ENCODE measurements around the gene DPEP2.

DPEP2 gene

DNA sequence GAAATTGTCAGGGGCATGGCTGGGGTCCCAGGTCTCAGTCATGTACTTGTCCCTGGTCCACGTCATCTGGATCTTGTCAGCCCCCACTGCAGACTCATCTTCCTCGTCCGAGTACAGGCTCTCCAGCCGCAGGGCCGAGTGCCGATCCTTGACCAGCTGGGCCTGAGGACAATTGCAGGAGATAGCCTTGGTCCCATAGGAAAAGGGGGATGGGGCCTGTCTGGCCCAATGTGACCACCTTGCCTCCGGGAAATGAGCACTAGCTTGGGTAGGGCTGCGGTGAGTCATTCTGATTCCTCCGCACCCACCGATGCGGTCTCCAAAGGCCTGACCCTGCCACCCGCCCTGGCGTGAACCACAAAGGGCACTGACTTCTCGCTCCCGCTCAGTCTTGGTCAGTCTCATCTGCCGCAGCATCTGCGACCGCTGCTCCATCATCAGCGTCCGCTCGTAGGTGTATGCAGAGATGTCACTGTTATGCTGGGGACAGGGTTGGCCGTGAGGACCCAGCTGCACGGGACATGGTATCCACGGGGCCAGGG, 53.8 kb downstream of the DPEP2 start:
- Histone ChIP-seq H3K9ac (ENCODE audit: low read depth, low read length, poor library complexity, severe bottlenecking) (no peak overlapping the region), H3K4me2 (ENCODE audit: low read depth, low read length, poor library complexity, severe bottlenecking) (no peak overlapping the region), H4K20me1 (ENCODE audit: insufficient read depth, low read length, poor library complexity, severe bottlenecking) (no peaks in the 10 kb centered on the region), H3K9me2 (replicated peaks; ENCODE audit: low read depth, low read length) (no peaks in the 10 kb centered on the region), H3K27me3 (ENCODE audit: insufficient read depth, low read length, poor library complexity, severe bottlenecking) (no peaks in the 10 kb centered on the region), H3K9me3 (ENCODE audit: insufficient read depth, low read depth, low read length) (no peaks in the 10 kb centered on the region), H3K4me1 (ENCODE audit: insufficient read depth, low read length, poor library complexity, severe bottlenecking) (peaks cover 9% of the 10 kb centered on the region), H2AFZ (ENCODE audit: low read length) (no peak overlapping the region), H3K79me2 (ENCODE audit: insufficient read depth, low read length) (no peaks in the 10 kb centered on the region), H3K36me3 (ENCODE audit: insufficient read depth, low read length) (no peaks in the 10 kb centered on the region), H3K4me3 (ENCODE audit: low read length, poor library complexity, severe bottlenecking) (no peak overlapping the region), H3F3A (ENCODE audit: low read depth) (no peaks in the 10 kb centered on the region; the same call in 1 of the 2 replicates)
- TF ChIP-seq, protein P1, sequence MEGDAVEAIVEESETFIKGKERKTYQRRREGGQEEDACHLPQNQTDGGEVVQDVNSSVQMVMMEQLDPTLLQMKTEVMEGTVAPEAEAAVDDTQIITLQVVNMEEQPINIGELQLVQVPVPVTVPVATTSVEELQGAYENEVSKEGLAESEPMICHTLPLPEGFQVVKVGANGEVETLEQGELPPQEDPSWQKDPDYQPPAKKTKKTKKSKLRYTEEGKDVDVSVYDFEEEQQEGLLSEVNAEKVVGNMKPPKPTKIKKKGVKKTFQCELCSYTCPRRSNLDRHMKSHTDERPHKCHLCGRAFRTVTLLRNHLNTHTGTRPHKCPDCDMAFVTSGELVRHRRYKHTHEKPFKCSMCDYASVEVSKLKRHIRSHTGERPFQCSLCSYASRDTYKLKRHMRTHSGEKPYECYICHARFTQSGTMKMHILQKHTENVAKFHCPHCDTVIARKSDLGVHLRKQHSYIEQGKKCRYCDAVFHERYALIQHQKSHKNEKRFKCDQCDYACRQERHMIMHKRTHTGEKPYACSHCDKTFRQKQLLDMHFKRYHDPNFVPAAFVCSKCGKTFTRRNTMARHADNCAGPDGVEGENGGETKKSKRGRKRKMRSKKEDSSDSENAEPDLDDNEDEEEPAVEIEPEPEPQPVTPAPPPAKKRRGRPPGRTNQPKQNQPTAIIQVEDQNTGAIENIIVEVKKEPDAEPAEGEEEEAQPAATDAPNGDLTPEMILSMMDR (conservative IDR thresholded peaks at IDR 0.05; ENCODE audit: low read length): no peak
- no peak for TF ChIP-seq EZH2phosphoT487 (IDR thresholded peaks at IDR 0.05; ENCODE audit: borderline replicate concordance)

DNA sequence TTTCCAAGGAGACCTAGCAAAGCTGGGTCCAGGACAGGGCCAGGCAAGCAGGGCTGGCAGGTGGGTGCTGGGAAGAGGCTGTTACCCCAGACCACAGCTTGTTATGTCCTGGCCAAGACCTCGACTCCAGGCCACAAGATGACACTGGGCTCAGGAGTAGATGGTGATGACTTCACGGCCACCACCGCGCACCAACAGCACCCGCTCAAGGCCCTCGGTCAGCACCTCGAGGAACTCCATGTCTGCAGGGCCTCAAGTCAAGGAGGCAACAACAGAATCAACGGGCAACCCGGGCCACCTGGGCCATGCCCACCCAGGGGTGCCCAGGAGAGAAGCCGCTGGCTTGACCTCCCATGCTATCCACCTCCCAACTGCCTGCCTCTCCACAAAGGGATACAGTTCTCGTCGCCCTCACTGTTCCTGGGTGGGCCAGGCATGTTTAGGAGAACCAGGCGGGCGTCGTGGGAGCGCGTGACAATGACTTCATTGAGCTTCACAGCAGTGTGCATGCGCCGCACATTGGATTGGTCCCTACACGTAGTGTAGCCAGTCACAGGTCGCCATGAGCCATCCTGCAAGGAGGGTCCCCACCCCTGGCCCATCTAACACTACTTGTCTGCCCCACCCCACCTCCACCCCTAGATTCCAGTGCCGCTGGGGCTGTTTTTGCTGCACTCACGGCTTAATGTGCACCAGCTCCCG, 54.4 kb downstream of the DPEP2 start:
- Histone ChIP-seq H3F3A (ENCODE audit: low read depth) (no peaks in the 10 kb centered on the region; the same call in 1 of the 2 replicates), H3K4me2 (ENCODE audit: low read depth, low read length, poor library complexity, severe bottlenecking) (no peak overlapping the region), H2AFZ (ENCODE audit: low read length) (no peak overlapping the region), H3K4me3 (ENCODE audit: low read length, poor library complexity, severe bottlenecking) (no peak overlapping the region), H3K9ac (ENCODE audit: low read depth, low read length, poor library complexity, severe bottlenecking) (no peak overlapping the region), H3K36me3 (ENCODE audit: insufficient read depth, low read length) (no peaks in the 10 kb centered on the region), H3K9me3 (ENCODE audit: insufficient read depth, low read depth, low read length) (no peaks in the 10 kb centered on the region), H3K9me2 (replicated peaks; ENCODE audit: low read depth, low read length) (no peaks in the 10 kb centered on the region), H3K4me1 (ENCODE audit: insufficient read depth, low read length, poor library complexity, severe bottlenecking) (peaks cover 10% of the 10 kb centered on the region), H4K20me1 (ENCODE audit: insufficient read depth, low read length, poor library complexity, severe bottlenecking) (no peaks in the 10 kb centered on the region), H3K27me3 (ENCODE audit: insufficient read depth, low read length, poor library complexity, severe bottlenecking) (no peaks in the 10 kb centered on the region), H3K79me2 (ENCODE audit: insufficient read depth, low read length) (no peaks in the 10 kb centered on the region)
- TF ChIP-seq, protein P1 (conservative IDR thresholded peaks at IDR 0.05; ENCODE audit: low read length): no peak
- no peak for TF ChIP-seq EZH2phosphoT487 (IDR thresholded peaks at IDR 0.05; ENCODE audit: borderline replicate concordance)

GRCh38 chr16:67943619-67944504, 55.4 kb downstream of the DPEP2 start, which contains the start of gene LCAT:
LCAT (minus strand) TSS chr16:67944120; CDS start chr16:67944101, 19 bp downstream.
- TF ChIP-seq EZH2phosphoT487 (IDR thresholded peaks at IDR 0.05; ENCODE audit: borderline replicate concordance): no peak
- TF ChIP-seq, protein P1 (conservative IDR thresholded peaks at IDR 0.05; ENCODE audit: low read length): no peak
- no peak within 1 kb of the TSS for H3K4me3 ChIP-seq (ENCODE audit: low read length, poor library complexity, severe bottlenecking)

More at GRCh38 chr16:67943619-67944504, 55.4 kb downstream of the DPEP2 start, which contains the start of gene LCAT:
- Histone ChIP-seq H3F3A (ENCODE audit: low read depth) (no peaks in the 10 kb centered on the region; the same call in 1 of the 2 replicates), H3K4me2 (ENCODE audit: low read depth, low read length, poor library complexity, severe bottlenecking) (no peak within 1 kb of the TSS), H3K27me3 (ENCODE audit: insufficient read depth, low read length, poor library complexity, severe bottlenecking) (no peaks in the 10 kb centered on the region), H3K9ac (ENCODE audit: low read depth, low read length, poor library complexity, severe bottlenecking) (no peak within 1 kb of the TSS), H3K79me2 (ENCODE audit: insufficient read depth, low read length) (no peaks in the 10 kb centered on the region), H3K9me3 (ENCODE audit: insufficient read depth, low read depth, low read length) (no peaks in the 10 kb centered on the region), H4K20me1 (ENCODE audit: insufficient read depth, low read length, poor library complexity, severe bottlenecking) (no peaks in the 10 kb centered on the region), H3K4me1 (ENCODE audit: insufficient read depth, low read length, poor library complexity, severe bottlenecking) (peaks cover 15% of the 10 kb centered on the region), H3K9me2 (replicated peaks; ENCODE audit: low read depth, low read length) (no peaks in the 10 kb centered on the region), H2AFZ (ENCODE audit: low read length) (no peak within 1 kb of the TSS), H3K36me3 (ENCODE audit: insufficient read depth, low read length) (no peaks in the 10 kb centered on the region)

Data from Loucy (cell line).